Testis (tissue), 2 donors: ENCODE measurements around the gene BEST1.

ENCODE experiments used
- CTCF ChIP-seq, 3 experiments: fragments of 450-650 bp in 2 of 3; fragments of 200-600 bp in 1 of 3; sonication (generic) in 1 of 3; IDR thresholded peaks; one replicate each; pipeline ENCODE4 v1.5.1; 2016 to 2019; ENCODE audit warnings: antibody characterized with exemption in 3 of 3, mild to moderate bottlenecking in 2 of 3, moderate library complexity in 1 of 3
- POLR2A ChIP-seq: fragments of 450-650 bp; IDR thresholded peaks from one replicate; pipeline ENCODE4 v1.6.1; 2017; ENCODE audit warnings: antibody characterized with exemption, mild to moderate bottlenecking, moderate library complexity

- TF ChIP-seq CTCF (IDR thresholded peaks at IDR 0.05) (no peak), POLR2A (no peak)
Observed at GRCh38 chr11:61946894-61947293, 3.3 kb upstream of the BEST1 start.
